HepG2 (cell line): ENCODE results near the gene ABCC1.

Experiments
- BRCA1 ChIP-seq: sonication (generic); formaldehyde crosslinking; IDR thresholded peaks from 2 replicates; pipeline ENCODE4 v1.4.0; 2020; ENCODE audit warnings: missing genetic modification reagents
- EP300 ChIP-seq, 3 experiments: sonication (generic) in 1 of 3; formaldehyde crosslinking in 1 of 3; IDR thresholded peaks; 2 replicates each; pipeline versions ENCODE4 v1.5.1 to v1.6.1; 2011 to 2020; ENCODE audit warnings: low read depth in 2 of 3, low read length in 2 of 3, borderline replicate concordance in 1 of 3, improper control_type of control experiment in 1 of 3, mild to moderate bottlenecking in 1 of 3, missing genetic modification reagents in 1 of 3, moderate library complexity in 1 of 3
- KDM5A ChIP-seq: fragments of 200-600 bp; sonication (generic); IDR thresholded peaks from 2 replicates; pipeline ENCODE4 v1.7.0; 2018; ENCODE audit warnings: antibody characterized with exemption, mild to moderate bottlenecking, low read length, borderline replicate concordance
- POLR2A ChIP-seq, 2 experiments: IDR thresholded peaks; 2 replicates each; pipeline ENCODE4 v1.6.1; 2011; ENCODE audit warnings: low read depth in 2 of 2, low read length in 2 of 2, mild to moderate bottlenecking in 1 of 2, moderate library complexity in 1 of 2; ENCODE audit not compliant: insufficient read depth in 1 of 2
- POLR2AphosphoS5 ChIP-seq: IDR thresholded peaks from 2 replicates; pipeline ENCODE4 v1.6.1; 2012; ENCODE audit warnings: low read depth, low read length
- SAFB2 ChIP-seq: sonication (generic); formaldehyde crosslinking; IDR thresholded peaks from 2 replicates; pipeline ENCODE4 v1.5.1; 2020; ENCODE audit warnings: missing genetic modification reagents, low read depth, mild to moderate bottlenecking, borderline replicate concordance
- TARDBP ChIP-seq: sonication (generic); formaldehyde crosslinking; IDR thresholded peaks from 2 replicates; pipeline ENCODE4 v1.8.0; 2022; ENCODE audit warnings: mild to moderate bottlenecking, missing genetic modification reagents
- ZNF292 ChIP-seq: sonication (generic); formaldehyde crosslinking; IDR thresholded peaks from 2 replicates; pipeline ENCODE4 v1.8.1; 2022; ENCODE audit warnings: mild to moderate bottlenecking, low read depth, missing genetic modification reagents, borderline replicate concordance
- ZNF598 ChIP-seq: sonication (generic); formaldehyde crosslinking; IDR thresholded peaks from 2 replicates; pipeline ENCODE4 v1.5.1; 2020; ENCODE audit warnings: mild to moderate bottlenecking, missing genetic modification reagents, borderline replicate concordance
- ZNF615 ChIP-seq: sonication (generic); formaldehyde crosslinking; IDR thresholded peaks from 2 replicates; pipeline ENCODE4 v1.5.0; 2020; ENCODE audit warnings: mild to moderate bottlenecking, missing genetic modification reagents, borderline replicate concordance

DNA sequence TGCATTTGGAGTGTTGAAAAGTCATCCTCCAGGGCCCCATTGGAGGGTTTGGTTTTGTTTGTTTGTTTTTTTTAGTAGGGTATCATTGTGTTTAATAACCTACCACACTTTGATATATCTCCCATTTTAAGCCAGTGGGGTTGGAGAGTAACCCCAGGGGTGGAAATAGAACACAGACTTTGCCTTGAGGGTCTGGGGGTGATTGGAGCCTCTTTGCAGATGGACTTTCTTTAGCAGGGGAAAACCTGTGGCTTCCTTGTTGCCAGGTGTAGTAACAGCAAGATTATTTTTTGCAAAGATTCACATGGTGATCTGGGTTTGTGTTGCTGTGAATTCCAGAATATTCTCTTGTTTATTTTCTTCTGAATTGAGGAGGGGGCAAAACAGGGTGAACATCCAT, 1.5 kb downstream of the ABCC1 start:
- TF ChIP-seq KDM5A (no peak), ZNF615 (no peak), EP300 (IDR thresholded peaks at IDR 0.05; ENCODE audit: low read depth in 2 of 2, low read length in 2 of 2) (no peak), EP300 (CRISPR knock-in tag; IDR thresholded peaks at IDR 0.05; ENCODE audit: borderline replicate concordance) (no peak), SAFB2 (no peak), ZNF598 (no peak), TARDBP (peak; percentile 46; the same call in 1 of the 2 replicates), POLR2A (IDR thresholded peaks at IDR 0.05; ENCODE audit: insufficient read depth in 1 of 2, low read depth in 2 of 2, low read length in 2 of 2) (no peak), ZNF292 (CRISPR knock-in tag) (no peak), POLR2AphosphoS5 (no peak), BRCA1 (CRISPR knock-in tag) (no peak)
